Sigmoid colon (tissue), 4 donors: Measurements from ENCODE around the gene BRD9.

Experiments used
- EP300 ChIP-seq, 4 donors: sonication (generic); formaldehyde crosslinking; IDR thresholded peaks; one replicate each; pipeline ENCODE4 v1.6.1; 2017; ENCODE audit warnings: antibody characterized with exemption in 4 of 4
- POLR2A ChIP-seq, 2 donors: fragments of 450-650 bp; IDR thresholded peaks; one replicate each; pipeline ENCODE4 v1.6.1; 2016; ENCODE audit warnings: antibody characterized with exemption in 2 of 2, mild to moderate bottlenecking in 2 of 2, moderate library complexity in 2 of 2
- TF ChIP-seq, protein P1 (sequence below), 4 experiments: fragments of 450-650 bp in 3 of 4; fragments of 200-600 bp in 1 of 4; IDR thresholded peaks; one replicate each; pipeline ENCODE4 v1.5.1; 2016 to 2019; ENCODE audit warnings: antibody characterized with exemption in 4 of 4, mild to moderate bottlenecking in 3 of 4, moderate library complexity in 2 of 4

DNA sequence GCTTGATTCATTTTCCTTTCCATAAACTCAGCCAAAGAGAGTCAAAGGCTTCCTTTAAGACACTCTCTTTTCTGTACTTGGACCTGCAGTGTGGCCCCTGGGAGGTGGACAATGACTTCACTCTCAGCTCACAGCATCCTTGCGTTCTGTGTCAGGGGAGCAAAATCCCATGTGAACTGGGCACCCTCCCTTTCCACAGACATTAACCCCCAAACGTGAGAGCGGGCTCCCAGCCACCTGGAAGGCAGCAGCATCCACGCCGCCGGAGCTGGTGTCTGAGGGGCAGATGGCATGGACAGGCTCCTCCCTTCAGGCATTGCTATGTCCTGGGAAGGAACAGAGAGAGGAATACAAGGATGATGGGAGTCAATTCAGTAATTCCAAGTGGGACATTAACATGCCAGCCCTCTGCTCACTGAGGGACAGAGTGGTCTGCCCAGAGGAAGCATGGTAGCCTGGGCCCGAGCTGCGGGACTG, 39.6 kb upstream of the BRD9 start:
- TF ChIP-seq, protein P1, sequence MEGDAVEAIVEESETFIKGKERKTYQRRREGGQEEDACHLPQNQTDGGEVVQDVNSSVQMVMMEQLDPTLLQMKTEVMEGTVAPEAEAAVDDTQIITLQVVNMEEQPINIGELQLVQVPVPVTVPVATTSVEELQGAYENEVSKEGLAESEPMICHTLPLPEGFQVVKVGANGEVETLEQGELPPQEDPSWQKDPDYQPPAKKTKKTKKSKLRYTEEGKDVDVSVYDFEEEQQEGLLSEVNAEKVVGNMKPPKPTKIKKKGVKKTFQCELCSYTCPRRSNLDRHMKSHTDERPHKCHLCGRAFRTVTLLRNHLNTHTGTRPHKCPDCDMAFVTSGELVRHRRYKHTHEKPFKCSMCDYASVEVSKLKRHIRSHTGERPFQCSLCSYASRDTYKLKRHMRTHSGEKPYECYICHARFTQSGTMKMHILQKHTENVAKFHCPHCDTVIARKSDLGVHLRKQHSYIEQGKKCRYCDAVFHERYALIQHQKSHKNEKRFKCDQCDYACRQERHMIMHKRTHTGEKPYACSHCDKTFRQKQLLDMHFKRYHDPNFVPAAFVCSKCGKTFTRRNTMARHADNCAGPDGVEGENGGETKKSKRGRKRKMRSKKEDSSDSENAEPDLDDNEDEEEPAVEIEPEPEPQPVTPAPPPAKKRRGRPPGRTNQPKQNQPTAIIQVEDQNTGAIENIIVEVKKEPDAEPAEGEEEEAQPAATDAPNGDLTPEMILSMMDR (IDR thresholded peaks at IDR 0.05): no peak
- no peak for TF ChIP-seq POLR2A (IDR thresholded peaks at IDR 0.05)
- TF ChIP-seq EP300 (IDR thresholded peaks at IDR 0.05): no peak
